HG03378 (cell line): ENCODE results near the gene DPP9.

Source experiments
- ATAC-seq: cut with Tn5 transposase; IDR thresholded peaks from one replicate; pipeline ENCODE4 v1.9.1; 2021; ENCODE audit warnings: mild to moderate bottlenecking, moderate library complexity; ENCODE audit not compliant: unreplicated experiment

Gene DPP9

GRCh38 chr19:4712771-4713170, 10.9 kb downstream of the DPP9 start:
- ATAC-seq: no peak

GRCh38 chr19:4711211-4711610, 12.4 kb downstream of the DPP9 start:
- no peak for ATAC-seq

GRCh38 chr19:4710281-4710600, 13.4 kb downstream of the DPP9 start:
- ATAC-seq: no peak

- no peak for ATAC-seq
These were observed 14.0 kb downstream of the DPP9 start for GRCh38 chr19:4709440-4710280.

- ATAC-seq: no peak
These were observed 15.5 kb downstream of the DPP9 start for GRCh38 chr19:4707956-4708650.

GRCh38 chr19:4707322-4707721, 16.3 kb downstream of the DPP9 start:
- ATAC-seq: no peak

GRCh38 chr19:4705413-4706131, 18.1 kb downstream of the DPP9 start:
- no peak for ATAC-seq

- ATAC-seq: no peak
These were observed 19.3 kb downstream of the DPP9 start for GRCh38 chr19:4704317-4704673.

- ATAC-seq: no peak
These were observed 19.8 kb downstream of the DPP9 start for GRCh38 chr19:4703671-4704316.

- no peak for ATAC-seq
These were observed 20.9 kb downstream of the DPP9 start for GRCh38 chr19:4702764-4703163.

- no peak for ATAC-seq
These were observed 22.1 kb downstream of the DPP9 start for GRCh38 chr19:4701557-4701956.

- ATAC-seq: no peak
These were observed 23.0 kb downstream of the DPP9 start for GRCh38 chr19:4700693-4700970.

GRCh38 chr19:4699826-4700692, 23.6 kb downstream of the DPP9 start:
- no peak for ATAC-seq

- ATAC-seq: no peak
These were observed 26.3 kb downstream of the DPP9 start for GRCh38 chr19:4697304-4697703.

- ATAC-seq: no peak
These were observed 28.4 kb downstream of the DPP9 start for GRCh38 chr19:4695224-4695731.

GRCh38 chr19:4694211-4694987, 29.2 kb downstream of the DPP9 start:
- ATAC-seq: no peak

- ATAC-seq: no peak
These were observed 30.0 kb downstream of the DPP9 start for GRCh38 chr19:4693471-4694121.

GRCh38 chr19:4693078-4693350, 30.6 kb downstream of the DPP9 start:
- ATAC-seq: no peak

GRCh38 chr19:4692251-4693077, 31.2 kb downstream of the DPP9 start:
- ATAC-seq: no peak
